Testis (tissue), 2 donors: ENCODE results near the gene CMTM5.

Experiments used
- CTCF ChIP-seq, 3 experiments: fragments of 450-650 bp in 2 of 3; fragments of 200-600 bp in 1 of 3; sonication (generic) in 1 of 3; IDR thresholded peaks; one replicate each; pipeline ENCODE4 v1.5.1; 2016 to 2019; ENCODE audit warnings: antibody characterized with exemption in 3 of 3, mild to moderate bottlenecking in 2 of 3, moderate library complexity in 1 of 3
- POLR2A ChIP-seq: fragments of 450-650 bp; IDR thresholded peaks from one replicate; pipeline ENCODE4 v1.6.1; 2017; ENCODE audit warnings: antibody characterized with exemption, mild to moderate bottlenecking, moderate library complexity

GRCh38 chr14:23418021-23418420 lies 41.2 kb downstream of the CMTM5 start:
- TF ChIP-seq CTCF (IDR thresholded peaks at IDR 0.05): no peak
- no peak for TF ChIP-seq POLR2A
